Lung microvascular endothelial cell (primary cell): ENCODE results near the gene CCDC154. TPM values are rescaled to one million over a fixed set of nuclear protein-coding genes. Genes with fewer than 3 reads are reported as not detected.

Source experiments
- DNase-seq, 2 donors: peaks; one replicate each; pipeline versions ENCODE4 v3.0.0 to v3.0.0-alpha.2; 2010; ENCODE audit warnings: low read depth in 2 of 2
- total RNA-seq: library from RNA; depleted of rRNA; stranded (reverse); fragments of >200 nt; gene quantifications from 2 replicates; pipeline ENCODE4 v1.2.1, GENCODE V29; 2014

CCDC154 gene
- total RNA-seq, 1 donor from 2014 or later = 0.40 TPM

- no peak for DNase-seq
Observed at GRCh38 chr16:1425616-1426370, 18.6 kb downstream of the CCDC154 start.

GRCh38 chr16:1424028-1424427, 20.3 kb downstream of the CCDC154 start:
- DNase-seq = no peak

- no peak for DNase-seq
Observed at GRCh38 chr16:1422076-1422475, 22.3 kb downstream of the CCDC154 start.

GRCh38 chr16:1420111-1420539, 24.2 kb downstream of the CCDC154 start:
- peak in 1 of 2 donors; percentile 15 for DNase-seq

- no peak for DNase-seq
Observed at GRCh38 chr16:1416521-1416941, 27.8 kb downstream of the CCDC154 start.

GRCh38 chr16:1414532-1415260, 29.7 kb downstream of the CCDC154 start, which contains the start of gene UNKL:
TSS of gene UNKL (minus strand) at chr16:1414704. CDS start at chr16:1414691, 13 bp downstream.
- peak; percentile 68 to 83 for DNase-seq

GRCh38 chr16:1413684-1414531, 30.4 kb downstream of the CCDC154 start:
- peak; percentile 64 to 80 for DNase-seq

GRCh38 chr16:1412847-1413246, 31.5 kb downstream of the CCDC154 start:
- DNase-seq = no peak

GRCh38 chr16:1408171-1408837, 36.1 kb downstream of the CCDC154 start:
- DNase-seq = peak; percentile 92 to 96

GRCh38 chr16:1407753-1408152, 36.6 kb downstream of the CCDC154 start:
- peak in 1 of 2 donors; percentile 34 for DNase-seq

- no peak for DNase-seq
Observed at GRCh38 chr16:1403733-1404132, 40.6 kb downstream of the CCDC154 start.

- DNase-seq = no peak
Observed at GRCh38 chr16:1403036-1403435, 41.3 kb downstream of the CCDC154 start.

- DNase-seq = no peak
Observed at GRCh38 chr16:1401758-1402154, 42.6 kb downstream of the CCDC154 start.

- DNase-seq = no peak
Observed at GRCh38 chr16:1401061-1401757, 43.1 kb downstream of the CCDC154 start.

- DNase-seq = no peak
Observed at GRCh38 chr16:1398826-1399581, 45.4 kb downstream of the CCDC154 start.

- DNase-seq = no peak
Observed at GRCh38 chr16:1398351-1398750, 46.0 kb downstream of the CCDC154 start.

GRCh38 chr16:1397779-1398178, 46.6 kb downstream of the CCDC154 start:
- no peak for DNase-seq

- DNase-seq = no peak
Observed at GRCh38 chr16:1395444-1396031, 48.8 kb downstream of the CCDC154 start.

- no peak for DNase-seq
Observed at GRCh38 chr16:1394367-1394951, 49.9 kb downstream of the CCDC154 start.
